Effector CD4-positive, alpha-beta T cell (primary cell): Measurements from ENCODE around the gene RXYLT1.
"Not testable (repeated sequence)": the region's sequence is repeated elsewhere in the genome, so short reads cannot be mapped to it uniquely, and the experiment has no call there.

Source experiments
- DNase-seq: peaks from one replicate; pipeline ENCODE4 v3.0.0-alpha.2; 2020

The RXYLT1 gene

DNA sequence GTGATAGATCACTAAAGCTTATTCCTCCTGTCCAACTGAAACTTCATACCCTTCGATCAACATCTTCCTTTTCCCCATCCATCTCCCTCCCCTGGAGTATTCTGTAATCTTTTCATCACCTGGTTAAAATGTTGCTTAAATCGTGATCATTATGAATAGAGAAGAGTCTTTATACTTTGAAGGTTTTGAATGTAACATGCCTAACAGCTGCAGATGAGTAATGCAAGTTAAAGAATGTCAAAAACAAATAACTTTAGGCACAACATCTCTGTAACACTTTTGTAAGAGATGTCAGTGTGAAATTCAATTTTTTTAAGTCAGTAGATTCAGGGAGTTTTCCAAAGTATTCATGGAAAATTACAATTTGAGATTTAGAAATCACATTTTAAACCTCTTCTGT lies 25.0 kb downstream of the RXYLT1 start:
- no peak for DNase-seq

DNA sequence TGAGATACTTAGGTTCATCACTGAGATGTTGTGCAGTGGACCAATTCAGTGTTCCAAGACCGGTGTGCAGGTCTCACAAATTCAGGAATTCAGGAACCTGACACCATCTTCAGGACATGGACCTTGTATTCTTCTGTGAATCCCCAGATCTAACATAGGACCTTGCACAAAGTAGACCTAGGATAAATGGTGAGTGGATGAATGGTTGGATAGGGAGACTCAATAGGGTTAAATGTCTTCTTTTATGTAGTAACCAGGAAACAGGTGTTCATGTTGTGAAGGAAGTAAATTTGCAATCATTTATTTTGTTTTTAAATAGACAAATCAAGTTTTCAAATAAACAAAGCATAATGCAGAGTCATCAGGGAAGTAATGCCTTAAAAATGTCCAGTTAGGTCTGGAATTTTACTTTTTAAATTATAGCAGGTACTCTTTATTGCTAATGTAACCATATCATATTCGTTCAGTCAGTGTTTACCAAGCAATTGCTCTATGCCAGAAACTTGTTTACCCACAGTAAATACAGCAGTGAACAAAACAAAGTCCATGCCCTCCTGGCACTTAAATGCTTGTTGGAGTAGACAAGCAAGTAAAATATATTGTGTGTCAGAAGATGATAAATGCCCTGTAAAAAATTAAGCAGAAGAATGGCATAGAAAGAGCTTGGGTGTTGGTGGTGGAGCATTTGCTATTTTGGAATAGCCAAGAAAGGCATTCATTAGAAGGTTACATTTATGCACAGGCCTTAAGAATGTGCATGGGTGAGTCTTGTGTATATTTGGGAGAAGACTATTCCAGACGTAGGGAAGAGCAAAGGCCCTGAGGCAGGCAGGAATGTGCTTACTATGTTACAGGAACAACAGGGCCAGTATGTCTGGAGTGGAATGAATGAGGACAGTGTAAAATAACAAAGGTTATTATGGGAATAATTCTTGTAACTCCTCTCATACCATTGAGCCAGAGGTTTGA lies 26.3 kb downstream of the RXYLT1 start:
- DNase-seq, result no peak

GRCh38 chr12:63808631-63809030 lies 28.9 kb downstream of the RXYLT1 start:
- no peak for DNase-seq

DNA sequence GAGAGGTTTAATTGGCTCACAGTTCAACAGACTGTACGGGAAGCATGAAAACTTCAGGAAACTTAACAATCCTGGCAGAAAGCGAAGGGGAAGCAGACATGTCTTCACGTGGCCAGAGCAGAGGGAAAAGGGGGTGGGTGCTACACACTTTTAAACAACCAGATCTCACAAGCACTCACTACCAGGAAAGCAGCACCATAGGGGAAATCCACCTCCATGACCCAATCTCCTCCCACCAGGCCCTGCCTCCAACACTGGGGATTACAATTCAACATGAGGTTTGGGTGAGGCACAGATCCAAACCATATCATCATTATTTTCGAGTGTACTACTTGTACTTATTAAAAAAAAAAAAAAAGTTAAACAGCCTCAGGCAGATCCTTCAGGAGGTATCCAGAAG lies 29.9 kb downstream of the RXYLT1 start:
- DNase-seq, result no peak

- no peak for DNase-seq
These were observed 31.6 kb downstream of the RXYLT1 start for GRCh38 chr12:63811334-63811733.

GRCh38 chr12:63811755-63812154 lies 32.0 kb downstream of the RXYLT1 start:
- no peak for DNase-seq

DNA sequence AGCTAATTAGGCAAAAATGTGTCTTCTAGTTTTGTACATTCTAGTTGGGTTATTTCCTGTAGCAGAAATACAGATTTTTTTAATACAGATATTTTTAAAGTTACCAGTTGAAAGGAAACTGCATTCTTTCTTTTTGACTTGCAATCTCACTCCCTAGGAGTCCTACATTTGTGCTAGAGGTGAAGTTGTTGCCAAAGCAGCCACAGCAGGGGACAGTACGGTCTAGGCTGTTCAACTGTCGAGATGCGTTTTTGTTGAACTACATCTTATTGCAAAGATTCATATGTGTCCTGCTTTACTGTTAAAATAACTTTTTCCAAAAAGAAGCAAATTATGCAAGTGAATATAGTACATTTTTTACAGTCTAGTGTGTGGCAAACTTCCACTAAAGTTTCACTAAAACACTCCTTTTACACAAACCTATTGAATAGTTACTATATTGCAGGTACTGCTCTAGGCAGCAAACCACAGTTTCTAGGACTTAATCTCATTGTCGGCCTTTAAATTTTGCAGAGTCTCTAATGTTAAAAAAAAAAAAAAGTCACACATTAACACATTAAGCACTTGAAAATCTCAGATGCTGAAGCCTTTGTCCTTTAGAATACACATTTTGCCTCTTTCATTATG lies 34.5 kb downstream of the RXYLT1 start:
- DNase-seq, result no peak

- no peak for DNase-seq
These were observed 35.8 kb downstream of the RXYLT1 start for GRCh38 chr12:63815482-63815852.

GRCh38 chr12:63816031-63816430 lies 36.3 kb downstream of the RXYLT1 start:
- no peak for DNase-seq

GRCh38 chr12:63820427-63820826 lies 40.7 kb downstream of the RXYLT1 start:
- no peak for DNase-seq

GRCh38 chr12:63821781-63822251 lies 42.1 kb downstream of the RXYLT1 start:
- no peak for DNase-seq

DNA sequence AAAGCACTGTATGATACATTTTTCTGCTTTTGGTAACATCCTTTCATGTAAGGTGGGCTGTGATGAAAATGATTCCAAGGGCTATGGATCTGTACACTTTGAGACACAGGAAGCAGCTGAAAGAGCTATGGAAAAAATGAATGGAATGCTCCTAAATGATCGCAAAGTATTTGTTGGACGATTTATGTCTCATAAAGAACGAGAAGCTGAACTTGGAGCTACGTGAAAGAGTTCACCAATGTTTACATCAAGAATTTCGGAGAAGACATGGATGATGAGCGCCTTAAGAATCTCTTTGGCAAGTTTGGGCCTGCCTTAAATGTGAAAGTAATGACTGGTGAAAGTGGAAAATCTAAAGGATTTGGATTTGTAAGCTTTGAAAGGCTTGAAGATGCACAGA lies 42.6 kb downstream of the RXYLT1 start:
- no peak for DNase-seq

DNA sequence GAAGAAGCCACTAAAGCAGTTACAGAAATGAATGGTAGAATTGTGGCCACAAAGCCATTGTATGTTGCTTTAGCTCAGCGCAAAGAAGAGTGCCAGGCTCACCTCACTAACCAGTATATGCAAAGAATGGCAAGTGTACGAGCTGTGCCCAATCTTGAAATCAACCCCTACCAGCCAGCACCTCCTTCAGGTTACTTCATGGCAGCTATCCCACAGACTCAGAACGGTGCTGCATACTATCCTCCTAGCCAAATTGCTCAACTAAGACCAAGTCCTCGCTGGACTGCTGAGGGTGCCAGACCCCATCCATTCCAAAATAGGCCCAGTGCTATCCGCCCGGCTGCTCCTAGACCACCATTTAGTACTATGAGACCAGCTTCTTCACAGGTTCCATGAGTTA lies 43.3 kb downstream of the RXYLT1 start:
- DNase-seq, result no peak

DNA sequence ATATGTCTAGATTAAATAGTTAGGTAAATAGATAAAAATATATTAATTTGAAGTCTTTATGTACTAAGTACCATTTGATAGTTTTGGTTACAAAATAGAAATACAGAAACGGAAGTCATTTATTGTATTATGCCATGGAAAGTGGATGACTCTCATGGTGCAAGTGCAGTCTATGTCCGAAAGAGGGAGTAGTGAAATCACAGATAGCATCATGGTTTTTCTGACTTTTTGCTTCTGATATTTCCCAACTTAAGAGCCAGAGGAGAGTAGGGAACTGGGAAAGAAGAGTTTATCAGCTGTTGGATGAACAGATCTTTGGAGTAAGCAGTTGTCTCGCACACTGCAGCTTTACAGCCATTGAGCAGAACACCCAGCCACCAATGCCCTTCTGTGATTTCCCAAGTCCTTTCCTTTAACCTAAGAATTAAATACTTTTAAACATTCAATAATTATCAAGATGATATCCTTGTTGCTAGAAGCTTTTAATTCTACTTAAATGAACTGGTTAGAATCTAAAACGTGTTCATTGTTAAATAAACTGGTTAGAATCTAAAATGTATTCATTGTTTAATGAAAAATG lies 46.4 kb downstream of the RXYLT1 start:
- DNase-seq, result no peak

- no peak for DNase-seq
These were observed 49.2 kb downstream of the RXYLT1 start for GRCh38 chr12:63828867-63829266.

GRCh38 chr12:63836046-63836445 lies 56.3 kb downstream of the RXYLT1 start:
- DNase-seq, result no peak

DNA sequence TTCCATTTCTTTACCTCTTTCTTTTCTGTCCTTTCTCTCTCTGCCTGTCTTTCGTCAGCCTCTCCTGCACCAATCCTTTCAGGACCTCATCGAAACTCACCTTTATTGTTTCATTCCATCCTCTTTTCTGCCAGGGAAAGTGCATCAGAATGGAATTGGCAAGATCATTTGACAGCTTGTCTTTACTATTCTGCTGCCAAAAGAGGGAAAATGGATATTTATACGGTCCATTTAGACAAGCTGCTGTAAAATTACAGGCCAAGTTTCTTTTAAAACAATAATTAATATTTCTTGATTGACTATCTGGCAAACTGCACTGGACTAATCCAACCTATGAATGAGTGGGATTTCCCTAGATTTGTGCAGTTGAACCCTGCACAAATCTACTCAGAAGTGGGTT lies 57.2 kb downstream of the RXYLT1 start:
- no peak for DNase-seq

DNA sequence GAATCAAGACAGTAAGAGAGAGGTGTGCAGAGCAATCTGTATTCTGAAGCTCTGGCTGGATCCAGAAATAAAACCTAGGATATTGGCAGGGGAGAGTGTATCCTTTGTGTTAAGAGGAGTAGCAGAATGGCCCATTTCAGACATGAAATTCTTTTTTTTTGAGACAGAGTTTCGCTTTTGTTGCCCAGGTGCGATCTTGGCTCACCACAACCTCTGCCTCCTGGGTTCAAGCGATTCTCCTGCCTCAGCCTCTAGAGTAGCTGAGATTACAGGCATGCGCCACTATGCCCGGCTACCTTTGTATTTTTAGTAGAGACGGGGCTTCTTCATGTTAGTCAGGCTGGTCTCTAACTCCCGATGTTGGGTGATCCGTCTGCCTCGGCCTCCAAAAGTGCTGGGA lies 58.7 kb downstream of the RXYLT1 start:
- DNase-seq, result no peak

- DNase-seq, result no peak
These were observed 61.3 kb downstream of the RXYLT1 start for GRCh38 chr12:63841011-63841410.

GRCh38 chr12:63841571-63841970 lies 61.9 kb downstream of the RXYLT1 start:
- DNase-seq, result no peak

DNA sequence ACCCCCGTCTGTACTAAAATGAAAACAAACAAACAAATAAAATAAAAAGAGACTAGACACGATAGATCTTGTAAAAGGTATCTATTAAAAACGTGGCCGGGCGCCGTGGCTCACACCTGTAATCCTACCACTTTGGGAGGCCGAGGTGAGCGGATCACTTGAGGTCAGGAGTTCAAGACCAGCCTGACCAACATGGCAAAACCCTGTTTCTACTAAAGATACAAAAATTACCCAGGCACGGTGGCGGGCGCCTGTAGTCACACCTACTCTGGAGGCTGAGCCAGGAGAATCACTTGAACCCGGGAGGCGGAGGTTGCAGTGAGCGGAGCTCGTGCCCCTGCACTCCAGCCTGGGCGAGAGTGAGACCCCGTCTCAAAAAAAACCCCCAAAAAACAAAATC lies 63.0 kb downstream of the RXYLT1 start:
- DNase-seq, result not testable (repeated sequence)

DNA sequence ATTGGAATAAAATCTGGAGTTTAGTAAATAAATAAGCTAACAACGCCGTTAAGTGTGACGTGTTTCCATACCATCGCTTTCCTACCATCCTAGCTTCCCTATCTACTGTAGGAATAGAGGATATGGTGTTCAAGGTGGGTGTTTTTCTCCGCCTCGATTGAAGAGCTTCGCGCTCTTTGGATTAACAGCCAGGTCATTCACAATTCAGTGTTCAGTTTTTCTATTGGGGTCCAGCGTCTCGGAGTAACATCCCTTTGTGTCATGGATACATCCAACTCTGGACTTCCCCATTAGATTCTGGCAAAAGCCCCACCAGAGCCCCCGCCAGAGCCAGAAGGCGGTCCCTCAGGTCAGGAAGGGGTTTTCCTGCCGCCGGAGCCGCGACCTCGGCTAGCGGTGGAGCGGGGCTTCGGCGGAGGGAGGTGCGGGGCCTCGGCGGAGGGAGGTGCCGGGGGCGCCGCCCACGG lies 63.6 kb downstream of the RXYLT1 start:
- peak; percentile 2 for DNase-seq

DNA sequence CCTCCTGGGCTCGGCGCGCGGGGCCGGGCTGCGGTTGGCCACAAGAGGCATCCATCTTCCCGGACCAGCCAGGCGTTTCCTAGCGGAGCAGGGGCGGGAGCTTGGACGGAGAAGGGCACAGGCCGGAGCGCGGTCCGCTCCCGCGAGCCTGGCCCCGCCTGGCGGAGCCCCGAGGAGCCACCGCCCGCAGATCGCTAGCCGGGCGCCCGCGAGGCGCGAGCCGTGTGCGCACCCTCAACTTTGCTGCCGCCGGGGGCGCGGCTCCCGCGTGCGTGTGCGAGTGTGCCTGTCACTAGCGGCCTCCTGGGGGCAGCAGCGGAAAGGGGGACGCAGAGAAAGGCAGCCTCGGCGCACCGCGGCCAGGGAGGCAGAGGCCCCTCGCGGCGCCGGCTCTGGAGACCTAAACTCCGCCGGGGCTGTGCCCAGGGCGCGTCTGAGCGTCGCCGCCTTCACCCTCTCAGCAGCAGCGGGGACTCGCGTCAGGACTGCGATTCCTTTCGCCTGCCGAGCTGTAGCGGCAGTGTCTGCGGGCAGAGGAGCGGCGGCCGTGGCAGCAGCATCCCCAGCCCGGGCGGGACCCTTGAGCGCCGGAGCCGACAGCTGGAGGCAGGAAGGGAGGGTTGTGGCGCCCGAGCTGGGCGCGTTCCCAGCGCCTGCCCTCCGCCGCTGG lies 64.1 kb downstream of the RXYLT1 start:
- DNase-seq, result peak; percentile 52
